ENCODE results near the gene ZNF646.

The ZNF646 gene

DNA sequence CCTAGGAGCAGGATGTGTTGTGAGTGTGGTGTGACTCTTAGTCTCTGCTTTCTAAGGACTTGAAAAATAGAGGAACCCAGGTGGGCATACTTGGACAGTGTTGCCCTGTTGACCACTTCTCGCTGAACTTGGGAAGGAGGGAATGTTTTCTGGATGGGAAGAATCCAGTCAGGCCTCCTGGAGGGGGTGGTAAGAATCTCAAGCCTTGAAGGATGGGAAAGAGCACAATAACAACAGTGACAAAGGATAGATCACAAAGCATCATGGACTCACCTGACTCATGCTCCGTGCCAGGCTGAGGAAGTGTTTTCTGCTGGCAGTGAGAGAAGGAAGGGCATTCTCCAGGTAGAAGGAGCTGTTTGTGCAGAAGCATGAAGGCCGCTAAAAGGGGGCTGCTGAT is 51.6 kb downstream of the ZNF646 start:
- H3K4me3 ChIP-seq (ENCODE audit: low read depth, low read length): no peak overlapping the region
- H3K27ac ChIP-seq (ENCODE audit: low read depth, low read length): no peak overlapping the region
- no peaks in the 10 kb centered on the region for H3K4me1 ChIP-seq (ENCODE audit: control insufficient read depth, insufficient read depth, low read length, unreplicated experiment)
- H3K27me3 ChIP-seq (ENCODE audit: insufficient read depth, low read length): no peaks in the 10 kb centered on the region
- no peaks in the 10 kb centered on the region for H3K36me3 ChIP-seq (ENCODE audit: insufficient read depth, low read length)
- H3K79me2 ChIP-seq (ENCODE audit: control insufficient read depth, insufficient read depth, low read length, unreplicated experiment): no peaks in the 10 kb centered on the region
- no peak overlapping the region for H2AFZ ChIP-seq (ENCODE audit: low read length, unreplicated experiment)

DNA sequence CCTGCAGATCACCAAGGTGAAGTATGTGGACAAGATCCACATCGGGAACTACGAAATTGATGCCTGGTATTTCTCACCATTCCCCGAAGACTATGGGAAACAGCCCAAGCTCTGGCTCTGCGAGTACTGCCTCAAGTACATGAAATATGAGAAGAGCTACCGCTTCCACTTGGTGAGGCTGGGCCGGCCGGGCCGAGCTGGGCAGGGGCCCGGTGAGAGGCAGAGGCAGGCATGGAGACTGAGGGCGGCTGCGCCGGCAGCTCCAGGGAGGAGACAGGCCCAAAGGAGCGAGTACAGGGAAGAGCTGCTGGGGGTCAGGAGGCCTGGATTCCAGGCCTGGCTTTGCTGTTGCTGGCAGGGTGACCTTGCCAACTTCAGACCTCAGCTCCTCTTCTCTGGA is 53.0 kb downstream of the ZNF646 start:
- no peak overlapping the region for H3K27ac ChIP-seq (ENCODE audit: low read depth, low read length)
- no peaks in the 10 kb centered on the region for H3K36me3 ChIP-seq (ENCODE audit: insufficient read depth, low read length)
- no peaks in the 10 kb centered on the region for H3K4me1 ChIP-seq (ENCODE audit: control insufficient read depth, insufficient read depth, low read length, unreplicated experiment)

DNA sequence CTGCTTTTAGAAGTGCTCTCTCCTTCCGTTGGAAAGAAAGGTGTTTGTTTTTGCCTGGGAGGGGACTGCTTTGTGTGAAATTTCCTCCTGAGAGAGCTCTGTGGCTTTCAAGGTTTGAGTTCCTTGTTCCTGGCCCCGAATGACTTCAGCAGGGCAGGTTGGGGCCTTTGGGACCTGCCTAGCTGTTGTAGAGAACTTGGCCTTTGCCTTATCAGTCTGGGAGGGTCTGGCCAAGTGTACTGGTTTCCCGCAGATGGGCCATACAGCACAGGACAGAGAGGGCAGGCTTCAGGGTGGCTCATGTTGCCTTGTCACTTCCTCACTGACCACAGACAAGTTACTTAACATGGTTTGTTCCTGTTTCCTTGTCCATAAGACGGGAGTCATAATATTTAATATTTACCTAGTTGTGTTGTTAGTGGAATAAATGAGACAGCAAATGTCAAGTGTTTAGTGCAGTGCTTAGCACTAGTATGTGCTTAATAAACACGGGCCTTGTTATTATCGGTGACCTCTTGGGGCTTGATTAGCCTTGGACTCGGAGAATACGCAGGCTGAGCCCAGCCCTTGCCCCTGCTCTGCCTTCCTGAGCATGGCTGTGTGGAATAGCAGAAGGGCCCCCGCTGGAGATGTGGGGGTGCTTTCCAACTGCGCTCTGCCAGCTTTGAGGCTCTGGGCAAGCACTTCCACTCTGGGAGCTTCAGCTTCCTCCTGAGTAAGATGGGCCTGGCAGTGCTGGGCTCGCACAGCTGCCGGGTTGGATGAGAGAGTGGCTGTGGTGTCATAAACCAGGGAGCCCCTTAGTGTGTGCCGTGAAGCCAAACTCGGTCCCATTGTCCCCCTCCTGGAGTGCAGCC is 54.7 kb downstream of the ZNF646 start:
- Histone ChIP-seq H3K27me3 (ENCODE audit: insufficient read depth, low read length) (no peaks in the 10 kb centered on the region), H3K4me3 (ENCODE audit: low read depth, low read length) (no peak overlapping the region), H3K27ac (ENCODE audit: low read depth, low read length) (no peak overlapping the region), H3K79me2 (ENCODE audit: control insufficient read depth, insufficient read depth, low read length, unreplicated experiment) (no peaks in the 10 kb centered on the region), H3K4me1 (ENCODE audit: control insufficient read depth, insufficient read depth, low read length, unreplicated experiment) (peaks cover 3% of the 10 kb centered on the region), H2AFZ (ENCODE audit: low read length, unreplicated experiment) (no peak overlapping the region), H3K36me3 (ENCODE audit: insufficient read depth, low read length) (no peaks in the 10 kb centered on the region)

More for the DNA sequence above, 53.0 kb downstream of the ZNF646 start:
- H3K79me2 ChIP-seq (ENCODE audit: control insufficient read depth, insufficient read depth, low read length, unreplicated experiment): no peaks in the 10 kb centered on the region
- H3K27me3 ChIP-seq (ENCODE audit: insufficient read depth, low read length): no peaks in the 10 kb centered on the region
- no peak overlapping the region for H2AFZ ChIP-seq (ENCODE audit: low read length, unreplicated experiment)
- H3K4me3 ChIP-seq (ENCODE audit: low read depth, low read length): no peak overlapping the region

DNA sequence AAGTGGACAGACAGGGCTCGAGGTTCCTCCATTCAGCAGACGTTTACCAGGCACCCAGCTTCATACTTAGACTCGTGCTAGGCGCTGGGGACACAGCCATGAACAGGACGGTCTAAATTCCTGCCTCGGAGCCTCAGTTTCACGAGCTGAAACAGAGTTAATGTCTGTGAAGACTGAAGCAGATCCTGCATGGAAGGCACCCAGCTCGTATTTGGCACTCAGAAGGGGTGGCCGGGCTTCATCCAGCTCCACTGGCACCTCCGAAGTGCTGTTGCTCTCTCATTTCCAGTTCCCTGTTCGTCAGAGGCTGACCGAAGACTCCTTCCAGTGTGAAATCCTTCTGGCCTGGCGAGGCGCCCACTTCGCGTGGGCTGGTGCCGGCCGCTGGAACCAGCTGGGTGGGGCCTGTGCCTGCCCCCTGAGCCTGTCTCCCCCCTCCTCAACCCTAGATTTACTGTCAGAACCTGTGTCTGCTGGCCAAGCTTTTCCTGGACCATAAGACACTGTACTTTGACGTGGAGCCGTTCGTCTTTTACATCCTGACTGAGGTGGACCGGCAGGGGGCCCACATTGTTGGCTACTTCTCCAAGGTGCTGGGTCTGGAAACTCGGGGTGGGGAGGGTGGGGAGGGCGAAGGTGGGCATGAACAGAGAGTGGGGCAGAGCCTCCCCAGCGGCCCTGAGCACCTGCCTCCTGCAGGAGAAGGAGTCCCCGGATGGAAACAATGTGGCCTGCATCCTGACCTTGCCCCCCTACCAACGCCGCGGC is 55.5 kb downstream of the ZNF646 start:
- Histone ChIP-seq H3K4me3 (ENCODE audit: low read depth, low read length) (no peak overlapping the region), H2AFZ (ENCODE audit: low read length, unreplicated experiment) (no peak overlapping the region), H3K4me1 (ENCODE audit: control insufficient read depth, insufficient read depth, low read length, unreplicated experiment) (peaks cover 11% of the 10 kb centered on the region), H3K27ac (ENCODE audit: low read depth, low read length) (no peak overlapping the region), H3K36me3 (ENCODE audit: insufficient read depth, low read length) (no peaks in the 10 kb centered on the region), H3K79me2 (ENCODE audit: control insufficient read depth, insufficient read depth, low read length, unreplicated experiment) (no peaks in the 10 kb centered on the region), H3K27me3 (ENCODE audit: insufficient read depth, low read length) (no peaks in the 10 kb centered on the region)

DNA sequence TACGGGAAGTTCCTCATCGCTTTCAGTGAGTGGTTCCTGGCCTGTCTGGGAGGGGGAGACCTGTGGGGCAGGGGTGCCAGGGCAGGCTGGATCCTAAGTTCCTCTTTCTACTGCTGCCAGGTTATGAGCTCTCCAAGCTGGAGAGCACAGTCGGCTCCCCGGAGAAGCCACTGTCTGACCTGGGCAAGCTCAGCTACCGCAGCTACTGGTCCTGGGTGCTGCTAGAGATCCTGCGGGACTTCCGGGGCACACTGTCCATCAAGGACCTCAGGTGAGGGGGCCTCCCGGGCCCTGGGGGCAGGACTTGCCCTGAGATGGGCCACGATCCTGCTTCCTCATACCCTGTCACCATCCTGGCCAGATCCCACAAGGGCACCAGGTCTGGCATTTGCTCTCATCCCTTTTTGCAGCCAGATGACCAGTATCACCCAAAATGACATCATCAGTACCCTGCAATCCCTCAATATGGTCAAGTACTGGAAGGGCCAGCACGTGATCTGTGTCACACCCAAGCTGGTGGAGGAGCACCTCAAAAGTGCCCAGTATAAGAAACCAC is 56.2 kb downstream of the ZNF646 start:
- Histone ChIP-seq H3K27me3 (ENCODE audit: insufficient read depth, low read length) (no peaks in the 10 kb centered on the region), H3K36me3 (ENCODE audit: insufficient read depth, low read length) (no peaks in the 10 kb centered on the region), H2AFZ (ENCODE audit: low read length, unreplicated experiment) (no peak overlapping the region), H3K4me3 (ENCODE audit: low read depth, low read length) (no peak overlapping the region), H3K27ac (ENCODE audit: low read depth, low read length) (no peak overlapping the region), H3K4me1 (ENCODE audit: control insufficient read depth, insufficient read depth, low read length, unreplicated experiment) (peaks cover 15% of the 10 kb centered on the region), H3K79me2 (ENCODE audit: control insufficient read depth, insufficient read depth, low read length, unreplicated experiment) (no peaks in the 10 kb centered on the region)

DNA sequence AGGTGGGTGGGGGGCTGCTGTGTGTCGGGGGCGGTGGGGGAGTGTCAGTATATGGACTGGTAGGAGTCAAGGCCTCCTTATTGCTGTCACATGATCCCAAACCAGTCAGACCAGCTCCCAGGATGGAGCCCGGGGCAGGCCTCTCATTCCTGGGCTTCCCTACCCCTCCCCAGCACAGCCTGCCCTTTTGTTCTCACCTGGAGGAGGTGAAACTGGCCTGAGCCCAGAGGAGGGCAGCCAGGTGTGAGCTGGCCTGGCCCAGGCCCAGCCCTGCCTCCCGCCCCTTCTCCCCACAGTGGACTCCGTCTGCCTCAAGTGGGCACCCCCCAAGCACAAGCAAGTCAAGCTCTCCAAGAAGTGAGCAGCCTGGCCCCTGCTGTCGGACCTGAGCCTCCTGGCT is 56.7 kb downstream of the ZNF646 start:
- Histone ChIP-seq H3K4me1 (ENCODE audit: control insufficient read depth, insufficient read depth, low read length, unreplicated experiment) (peaks cover 15% of the 10 kb centered on the region), H3K27ac (ENCODE audit: low read depth, low read length) (no peak overlapping the region), H3K79me2 (ENCODE audit: control insufficient read depth, insufficient read depth, low read length, unreplicated experiment) (no peaks in the 10 kb centered on the region), H3K4me3 (ENCODE audit: low read depth, low read length) (no peak overlapping the region), H3K27me3 (ENCODE audit: insufficient read depth, low read length) (no peaks in the 10 kb centered on the region), H2AFZ (ENCODE audit: low read length, unreplicated experiment) (no peak overlapping the region), H3K36me3 (ENCODE audit: insufficient read depth, low read length) (no peaks in the 10 kb centered on the region)

DNA sequence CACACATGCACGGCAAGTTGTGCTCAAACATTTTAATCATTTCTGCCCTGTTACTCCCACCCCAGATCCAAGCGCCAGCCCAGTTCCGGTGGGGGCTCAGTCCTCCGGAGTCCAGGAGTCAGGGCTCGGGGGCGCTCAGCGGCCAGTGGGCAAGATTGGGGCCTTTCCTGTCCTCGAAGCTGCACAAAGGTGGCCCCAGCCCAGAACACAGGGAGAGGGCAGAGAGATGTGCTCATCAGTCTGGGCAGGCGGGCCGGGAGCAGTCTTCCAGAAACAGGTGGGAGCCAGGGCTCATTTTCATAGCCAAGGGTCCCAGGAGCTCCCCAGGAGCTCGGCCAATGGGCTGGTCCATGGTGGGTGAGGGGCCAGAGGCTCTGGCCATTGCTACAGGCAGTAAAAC is 57.2 kb downstream of the ZNF646 start:
- H3K27me3 ChIP-seq (ENCODE audit: insufficient read depth, low read length): no peaks in the 10 kb centered on the region
- H3K36me3 ChIP-seq (ENCODE audit: insufficient read depth, low read length): no peaks in the 10 kb centered on the region
- peaks cover 15% of the 10 kb centered on the region for H3K4me1 ChIP-seq (ENCODE audit: control insufficient read depth, insufficient read depth, low read length, unreplicated experiment)
- no peaks in the 10 kb centered on the region for H3K79me2 ChIP-seq (ENCODE audit: control insufficient read depth, insufficient read depth, low read length, unreplicated experiment)
- H3K4me3 ChIP-seq (ENCODE audit: low read depth, low read length): no peak overlapping the region
- H3K27ac ChIP-seq (ENCODE audit: low read depth, low read length): no peak overlapping the region
- no peak overlapping the region for H2AFZ ChIP-seq (ENCODE audit: low read length, unreplicated experiment)

DNA sequence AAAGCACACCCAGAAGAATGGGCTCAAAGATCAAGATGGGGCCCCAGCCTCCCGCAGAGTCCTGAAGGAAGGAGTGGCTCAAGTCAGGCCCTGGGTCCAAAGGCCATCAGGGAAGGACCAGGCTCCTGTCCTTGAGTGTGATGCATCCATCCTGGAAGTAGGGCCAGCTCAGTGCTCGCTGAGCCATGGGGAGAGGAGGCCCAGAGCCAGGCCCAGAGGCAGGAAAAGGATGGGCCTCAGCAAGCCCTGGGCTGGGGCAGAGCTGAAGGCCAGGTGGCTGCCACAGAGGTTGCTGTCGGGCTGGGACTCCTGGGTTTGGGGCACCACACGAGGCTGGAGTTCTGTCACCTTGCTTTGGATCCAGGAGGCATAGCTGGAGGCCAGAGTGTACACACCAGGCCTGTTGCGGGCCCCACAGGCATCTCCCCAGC is 57.6 kb downstream of the ZNF646 start:
- Histone ChIP-seq H3K4me1 (ENCODE audit: control insufficient read depth, insufficient read depth, low read length, unreplicated experiment) (peaks cover 15% of the 10 kb centered on the region), H3K79me2 (ENCODE audit: control insufficient read depth, insufficient read depth, low read length, unreplicated experiment) (no peaks in the 10 kb centered on the region), H2AFZ (ENCODE audit: low read length, unreplicated experiment) (no peak overlapping the region), H3K27ac (ENCODE audit: low read depth, low read length) (no peak overlapping the region), H3K4me3 (ENCODE audit: low read depth, low read length) (no peak overlapping the region), H3K36me3 (ENCODE audit: insufficient read depth, low read length) (no peaks in the 10 kb centered on the region), H3K27me3 (ENCODE audit: insufficient read depth, low read length) (no peaks in the 10 kb centered on the region)

DNA sequence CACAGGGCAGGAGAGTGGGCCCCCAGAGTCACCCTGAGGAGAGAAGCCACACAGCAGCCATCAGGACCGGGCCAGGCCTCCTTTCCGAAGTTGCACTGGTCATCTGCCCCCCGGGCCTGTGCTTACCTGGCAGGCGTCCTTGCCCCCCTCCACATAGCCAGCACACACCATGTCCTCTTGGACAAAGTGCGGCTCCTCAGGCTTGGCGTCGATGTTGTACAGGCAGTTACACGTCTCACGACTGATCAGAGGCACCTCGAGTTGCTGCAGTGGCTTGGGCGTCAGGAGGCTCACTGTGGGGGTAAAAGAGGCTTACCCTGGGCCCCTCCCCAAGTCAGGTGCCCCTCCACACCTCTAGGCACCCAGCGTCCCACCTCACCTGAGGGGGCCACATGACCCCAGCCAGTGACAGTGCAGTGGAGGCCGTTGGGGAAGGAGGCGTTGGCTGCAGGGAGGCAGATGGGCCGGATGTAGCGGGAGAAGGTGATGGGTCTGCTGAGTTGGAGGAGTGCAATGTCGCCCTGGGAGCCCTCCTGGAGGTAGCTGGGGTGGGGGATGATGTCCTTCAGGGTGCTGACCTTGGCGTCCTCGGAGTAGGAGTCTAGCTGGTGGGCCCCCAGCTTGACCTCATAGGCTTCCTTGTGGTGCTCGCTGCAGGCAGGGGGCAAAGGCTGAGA is 58.2 kb downstream of the ZNF646 start:
- Histone ChIP-seq H3K4me3 (ENCODE audit: low read depth, low read length) (no peak overlapping the region), H3K79me2 (ENCODE audit: control insufficient read depth, insufficient read depth, low read length, unreplicated experiment) (no peaks in the 10 kb centered on the region), H3K36me3 (ENCODE audit: insufficient read depth, low read length) (no peaks in the 10 kb centered on the region), H3K4me1 (ENCODE audit: control insufficient read depth, insufficient read depth, low read length, unreplicated experiment) (peaks cover 15% of the 10 kb centered on the region), H2AFZ (ENCODE audit: low read length, unreplicated experiment) (no peak overlapping the region), H3K27me3 (ENCODE audit: insufficient read depth, low read length) (no peaks in the 10 kb centered on the region), H3K27ac (ENCODE audit: low read depth, low read length) (no peak overlapping the region)

DNA sequence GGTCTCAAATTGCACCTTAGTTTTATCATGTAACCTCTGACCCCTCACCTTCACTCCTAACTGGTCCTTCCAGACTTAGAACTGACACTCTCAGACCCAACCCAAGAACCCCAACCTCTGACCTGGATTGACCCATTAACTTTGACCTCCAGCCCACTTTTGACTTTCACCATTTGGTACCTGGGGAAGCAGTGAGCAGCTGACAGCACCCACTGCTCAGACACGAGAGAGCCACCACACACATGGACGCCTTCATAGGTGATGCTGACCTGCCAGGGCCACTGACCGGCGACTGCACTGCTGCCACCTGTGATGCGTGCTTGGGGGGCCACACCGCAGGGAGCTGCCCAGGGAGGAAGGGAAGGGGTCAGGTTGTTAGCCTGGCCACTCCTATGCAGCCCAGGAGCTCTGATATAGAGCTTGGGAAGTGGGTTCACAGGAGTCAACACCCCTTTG is 58.9 kb downstream of the ZNF646 start:
- Histone ChIP-seq H3K27ac (ENCODE audit: low read depth, low read length) (no peak overlapping the region), H3K36me3 (ENCODE audit: insufficient read depth, low read length) (no peaks in the 10 kb centered on the region), H3K79me2 (ENCODE audit: control insufficient read depth, insufficient read depth, low read length, unreplicated experiment) (no peaks in the 10 kb centered on the region), H3K27me3 (ENCODE audit: insufficient read depth, low read length) (no peaks in the 10 kb centered on the region), H3K4me3 (ENCODE audit: low read depth, low read length) (no peak overlapping the region), H3K4me1 (ENCODE audit: control insufficient read depth, insufficient read depth, low read length, unreplicated experiment) (peaks cover 15% of the 10 kb centered on the region), H2AFZ (ENCODE audit: low read length, unreplicated experiment) (no peak overlapping the region)
